Activated CD4-positive, alpha-beta memory T cell treated with anti-CD3 and anti-CD28 coated beads for 36 hours (primary cell): ENCODE results near the gene GNA15. TPM values are rescaled to one million over a fixed set of nuclear protein-coding genes. Genes with fewer than 3 reads are reported as not detected.

Source experiments
- CTCF ChIA-PET: fragments of 350-600 bp; sonication (Branson Sonifier 250); formaldehyde crosslinking; loops from one replicate; lab custom pipeline; 2021; ENCODE audit warnings: antibody characterized with exemption, inconsistent platforms; lab: Charles Lee
- POLR2A ChIA-PET: fragments of 350-600 bp; sonication (Branson Sonifier 250); formaldehyde crosslinking; loops from one replicate; lab custom pipeline; 2021; ENCODE audit warnings: antibody characterized with exemption; lab: Charles Lee
- DNase-seq: peaks from one replicate; pipeline ENCODE4 v3.0.0-alpha.2; 2020
- H3K27ac Mint-ChIP-seq: one replicate; pipeline ENCODE4 v1.8.0; 2021; ENCODE audit warnings: mixed read lengths
- H3K27me3 Mint-ChIP-seq: one replicate; pipeline ENCODE4 v1.8.0; 2021; ENCODE audit warnings: mixed read lengths
- H3K36me3 Mint-ChIP-seq: one replicate; pipeline ENCODE4 v1.8.0; 2021; ENCODE audit warnings: mixed read lengths
- H3K4me1 Mint-ChIP-seq: one replicate; pipeline ENCODE4 v1.8.0; 2021; ENCODE audit warnings: low read depth, mixed read lengths
- H3K4me3 Mint-ChIP-seq: one replicate; pipeline ENCODE4 v1.8.0; 2021; ENCODE audit warnings: mild to moderate bottlenecking, mixed read lengths
- H3K9me3 Mint-ChIP-seq: one replicate; pipeline ENCODE4 v1.8.0; 2021; ENCODE audit warnings: mixed read lengths
- intact Hi-C: fragments of 100-400 bp; cut with micrococcal nuclease; formaldehyde crosslinking; loops from one replicate; pipeline ENCODE4 v1.15.1; 2023
- total RNA-seq, 2 experiments: library from RNA; stranded (reverse); gene quantifications; one replicate each; pipeline ENCODE4 v1.2.3, GENCODE V29; 2021

The GNA15 gene
- total RNA-seq, 2 experiments from 2014 or later, result 78.4 to 79.5 TPM

DNA sequence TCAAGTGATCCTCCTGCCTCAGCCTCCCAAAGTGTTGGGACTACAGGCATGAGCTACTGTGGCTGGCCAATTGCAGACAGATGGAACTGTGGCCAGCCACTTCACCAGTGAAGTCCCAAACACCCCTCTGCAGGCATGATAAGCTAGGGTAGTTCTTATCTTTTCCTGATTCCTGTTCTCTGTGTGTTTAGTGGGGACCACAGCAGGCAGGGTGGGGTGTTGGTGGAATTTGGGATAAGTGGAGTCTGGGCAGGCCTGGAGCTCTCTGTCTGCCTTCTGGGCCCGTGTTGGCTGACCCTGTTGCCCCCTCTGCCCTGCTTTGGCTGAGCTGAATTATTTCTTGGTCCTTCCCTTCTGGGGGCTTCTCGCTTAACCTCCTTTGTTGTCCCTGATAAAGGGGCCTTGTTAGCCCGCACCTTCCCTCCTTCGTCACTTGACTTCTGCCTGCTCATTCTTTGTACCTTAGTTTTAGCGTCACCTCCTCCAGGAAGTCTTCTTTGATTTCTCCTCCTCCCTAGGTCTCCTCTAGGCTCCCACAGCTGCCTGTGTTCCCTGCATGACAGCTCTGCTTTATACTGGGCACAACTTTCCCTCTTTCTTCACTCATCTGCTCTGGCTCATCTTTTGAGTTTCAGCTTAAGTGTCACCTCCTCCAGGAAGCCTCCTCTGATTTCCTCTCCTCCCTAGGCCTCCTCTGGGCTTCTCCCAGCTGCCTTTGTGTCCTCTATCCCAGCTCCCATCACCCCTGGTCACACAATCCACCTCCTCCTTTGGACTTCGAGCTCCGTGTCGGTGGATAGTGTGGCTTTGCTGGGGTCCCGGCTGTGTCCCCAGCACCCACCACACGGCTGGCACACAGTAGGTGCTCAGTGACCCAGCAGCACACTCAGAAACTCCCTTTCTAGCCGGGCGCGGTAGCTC is 48.1 kb downstream of the GNA15 start:
- intact Hi-C loops, result loop anchor here (2.0 kb wide), 2 partner anchors 29 to 233 kb away; no protein-coding TSS in a partner anchor
- H3K27me3 Mint-ChIP-seq, result no peaks in the 10 kb centered on the region
- ChIA-PET POLR2A (interaction anchor here (1.0 kb wide), 1 partner anchor 13 kb away, joined by 3 read pairs; no protein-coding TSS in a partner anchor), CTCF (interaction anchor here (0.5 to 1.4 kb wide), 4 partner anchors 22 to 234 kb away, joined by 3 to 5 read pairs (median 4); no protein-coding TSS in a partner anchor)
- peak overlapping the region; percentile 71 for H3K27ac Mint-ChIP-seq
- no peak for DNase-seq
- H3K4me1 Mint-ChIP-seq, result peaks cover 52% of the 10 kb centered on the region
- peak overlapping the region; percentile 97 for H3K4me3 Mint-ChIP-seq
- peaks cover 29% of the 10 kb centered on the region for H3K36me3 Mint-ChIP-seq
- no peaks in the 10 kb centered on the region for H3K9me3 Mint-ChIP-seq

DNA sequence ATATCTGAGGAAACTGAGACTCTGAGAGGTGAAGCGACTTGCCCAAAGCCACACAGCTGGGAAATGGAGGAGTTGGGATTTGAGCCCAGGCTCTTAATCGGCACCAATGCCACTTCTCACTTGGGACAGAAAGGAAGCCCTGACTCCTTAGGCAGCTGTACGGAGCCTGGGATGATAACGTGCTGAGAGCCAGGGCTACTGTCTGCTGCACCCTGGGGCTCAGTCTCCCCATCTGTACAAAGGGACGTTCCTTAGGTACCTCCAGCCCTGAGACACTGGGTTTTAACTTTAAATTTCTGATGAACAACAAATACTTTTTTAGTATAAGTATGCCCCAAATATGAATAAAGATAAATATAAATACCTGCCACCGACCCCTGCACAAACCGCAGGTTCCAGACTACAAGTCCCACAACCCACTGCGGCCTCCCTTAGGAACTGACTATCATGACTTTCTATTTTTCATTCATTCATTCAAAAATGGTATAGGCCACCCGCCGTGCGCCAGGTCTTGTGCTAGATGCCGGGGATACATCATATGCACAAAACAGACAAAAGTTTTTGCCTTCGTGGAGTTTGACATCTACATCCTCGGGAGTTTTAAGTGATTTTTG is 49.1 kb downstream of the GNA15 start:
- H3K4me1 Mint-ChIP-seq, result peaks cover 56% of the 10 kb centered on the region
- peaks cover 20% of the 10 kb centered on the region for H3K36me3 Mint-ChIP-seq
- no peaks in the 10 kb centered on the region for H3K27me3 Mint-ChIP-seq
- peak; percentile 79 for DNase-seq
- ChIA-PET CTCF (interaction anchor here (0.5 to 1.7 kb wide), 5 partner anchors 23 to 120 kb away, joined by 3 to 5 read pairs (median 3); no protein-coding TSS in a partner anchor), POLR2A (no interaction called here)
- H3K4me3 Mint-ChIP-seq, result peak overlapping the region; percentile 97
- intact Hi-C loops, result loop anchor here (1.0 to 2.0 kb wide), 3 partner anchors 30 to 402 kb away; partner anchors contain the start of gene SGTA
- H3K27ac Mint-ChIP-seq, result peak overlapping the region; percentile 99
- no peaks in the 10 kb centered on the region for H3K9me3 Mint-ChIP-seq

DNA sequence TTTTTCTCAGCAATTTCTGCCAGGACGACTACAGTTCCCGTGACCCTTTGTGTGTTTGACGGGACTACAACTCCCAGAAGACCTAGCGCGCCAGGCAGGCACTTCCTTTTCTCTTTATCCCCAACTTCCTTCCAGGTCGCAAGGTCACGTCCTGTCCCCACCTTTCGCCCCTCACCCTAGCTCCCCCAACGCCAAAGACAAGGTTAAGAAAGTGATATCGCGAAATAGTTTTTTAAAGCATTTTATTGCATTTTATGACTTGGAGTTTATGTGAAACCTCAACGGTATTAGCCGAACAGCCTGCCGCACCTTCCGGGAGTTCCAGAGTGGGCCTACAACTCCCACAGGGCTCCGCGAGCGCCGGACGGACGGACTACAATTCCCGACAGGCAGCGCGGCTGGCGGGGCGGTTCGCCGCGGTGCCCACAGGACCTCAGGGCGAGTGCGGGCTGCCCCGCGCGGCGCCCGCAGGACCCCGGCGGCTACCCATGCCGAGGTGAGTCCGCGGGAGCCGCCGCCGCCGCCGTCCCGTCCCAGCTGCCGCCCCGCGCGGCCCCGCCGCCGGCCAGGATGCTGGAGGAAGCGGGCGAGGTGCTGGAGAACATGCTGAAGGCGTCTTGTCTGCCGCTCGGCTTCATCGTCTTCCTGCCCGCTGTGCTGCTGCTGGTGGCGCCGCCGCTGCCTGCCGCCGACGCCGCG is 49.8 kb downstream of the GNA15 start, which contains the start of gene NCLN:
Gene NCLN, plus strand, starts transcription at position 470 of the 699 bp plus-strand sequence. Its CDS starts 101 bp downstream, at position 571.
- Mint-ChIP-seq H3K36me3 (peaks cover 14% of the 10 kb centered on the region), H3K4me1 (peaks cover 56% of the 10 kb centered on the region), H3K9me3 (no peaks in the 10 kb centered on the region), H3K4me3 (peak within 1 kb of the TSS; percentile 97), H3K27me3 (no peaks in the 10 kb centered on the region), H3K27ac (peak within 1 kb of the TSS; percentile 99)
- peak; percentile 94 for DNase-seq
- POLR2A ChIA-PET, result interaction anchor here (1.0 kb wide), 1 partner anchor 41 kb away, joined by 4 read pairs; no protein-coding TSS in a partner anchor
- intact Hi-C loops, result loop anchor here (1.0 to 2.0 kb wide), 3 partner anchors 31 to 402 kb away; partner anchors contain the start of gene SGTA
- CTCF ChIA-PET, result interaction anchor here (0.8 to 1.7 kb wide), 2 partner anchors 77 to 119 kb away, joined by 3 to 5 read pairs; no protein-coding TSS in a partner anchor

DNA sequence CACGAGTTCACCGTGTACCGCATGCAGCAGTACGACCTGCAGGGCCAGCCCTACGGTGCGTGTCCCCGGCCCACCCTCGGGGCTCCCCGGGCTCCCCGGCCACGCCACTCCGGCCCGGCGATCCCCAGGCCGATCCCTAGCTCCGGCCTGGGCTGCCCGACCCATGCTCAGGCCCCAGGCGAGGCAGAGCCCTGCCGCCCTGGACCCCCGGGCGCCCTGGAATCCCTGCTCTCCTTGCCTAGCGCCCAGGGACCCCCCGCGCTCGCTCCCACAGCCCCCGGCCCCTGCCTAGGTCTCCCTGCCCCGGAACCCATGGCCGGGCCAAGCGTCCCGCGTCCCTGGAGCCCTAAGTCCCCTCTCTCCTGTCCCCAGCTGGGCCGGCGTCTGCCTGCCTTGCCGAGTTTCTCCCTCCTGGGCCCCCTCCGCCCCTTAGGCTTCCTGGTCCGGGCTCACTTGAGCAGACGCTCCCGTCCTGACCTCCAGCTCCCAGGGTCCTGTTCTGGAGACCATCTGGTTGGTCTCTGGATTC is 50.4 kb downstream of the GNA15 start:
- Mint-ChIP-seq H3K4me3 (peak overlapping the region; percentile 86), H3K36me3 (peaks cover 11% of the 10 kb centered on the region), H3K27me3 (no peaks in the 10 kb centered on the region), H3K9me3 (no peaks in the 10 kb centered on the region), H3K27ac (peak overlapping the region; percentile 63), H3K4me1 (peaks cover 58% of the 10 kb centered on the region)
- POLR2A ChIA-PET, result interaction anchor here (1.0 kb wide), 1 partner anchor 42 kb away, joined by 4 read pairs; no protein-coding TSS in a partner anchor
- CTCF ChIA-PET, result interaction anchor here (1.0 to 1.7 kb wide), 2 partner anchors 24 to 78 kb away, joined by 3 to 5 read pairs; no protein-coding TSS in a partner anchor
- no peak for DNase-seq
- intact Hi-C loops, result no loop called here

DNA sequence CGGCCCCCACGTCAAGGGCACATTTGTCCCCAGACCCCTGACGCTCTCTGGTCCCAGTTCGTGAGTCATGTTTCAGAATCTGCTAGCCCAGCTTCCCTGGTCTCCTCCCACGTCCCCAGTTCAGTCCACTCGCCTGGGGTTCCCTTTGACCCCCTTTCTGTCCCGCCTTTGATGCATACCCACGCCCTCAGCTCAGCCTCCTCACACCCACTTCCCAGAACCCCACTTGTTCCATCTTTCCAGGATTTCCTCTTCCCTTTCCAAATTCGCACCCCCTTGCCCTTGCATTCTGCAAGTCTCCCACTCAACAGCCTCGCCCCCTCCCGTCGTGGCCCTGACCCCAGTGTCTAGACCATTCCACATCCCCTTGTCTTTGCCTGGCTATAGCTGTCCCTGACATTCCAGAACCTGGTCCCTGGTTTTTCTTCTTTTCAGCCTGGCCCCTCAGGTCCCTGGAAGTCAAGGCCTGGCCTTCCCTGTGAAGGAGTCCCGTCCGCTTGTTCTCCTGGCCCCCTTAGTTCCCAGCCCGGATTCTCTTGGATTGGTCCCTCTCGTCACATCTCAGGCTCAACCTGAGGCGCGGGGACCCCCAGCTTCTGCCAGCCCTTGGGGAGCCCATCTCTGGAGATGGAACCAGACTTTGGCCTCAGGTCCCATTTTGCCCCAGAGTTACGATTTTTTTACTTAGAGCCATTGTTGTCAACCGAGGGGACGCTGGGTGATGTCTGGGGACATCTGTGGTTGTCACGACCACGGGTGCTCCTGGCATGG is 51.2 kb downstream of the GNA15 start:
- Mint-ChIP-seq H3K27me3 (no peaks in the 10 kb centered on the region), H3K9me3 (no peaks in the 10 kb centered on the region), H3K27ac (peak overlapping the region; percentile 63), H3K4me1 (peaks cover 54% of the 10 kb centered on the region), H3K36me3 (peaks cover 10% of the 10 kb centered on the region), H3K4me3 (peak overlapping the region; percentile 86)
- no peak for DNase-seq
- intact Hi-C loops, result no loop called here
- POLR2A ChIA-PET, result no interaction called here
- CTCF ChIA-PET, result interaction anchor here (0.5 to 1.0 kb wide), 3 partner anchors 24 to 438 kb away, joined by 3 read pairs; no protein-coding TSS in a partner anchor

DNA sequence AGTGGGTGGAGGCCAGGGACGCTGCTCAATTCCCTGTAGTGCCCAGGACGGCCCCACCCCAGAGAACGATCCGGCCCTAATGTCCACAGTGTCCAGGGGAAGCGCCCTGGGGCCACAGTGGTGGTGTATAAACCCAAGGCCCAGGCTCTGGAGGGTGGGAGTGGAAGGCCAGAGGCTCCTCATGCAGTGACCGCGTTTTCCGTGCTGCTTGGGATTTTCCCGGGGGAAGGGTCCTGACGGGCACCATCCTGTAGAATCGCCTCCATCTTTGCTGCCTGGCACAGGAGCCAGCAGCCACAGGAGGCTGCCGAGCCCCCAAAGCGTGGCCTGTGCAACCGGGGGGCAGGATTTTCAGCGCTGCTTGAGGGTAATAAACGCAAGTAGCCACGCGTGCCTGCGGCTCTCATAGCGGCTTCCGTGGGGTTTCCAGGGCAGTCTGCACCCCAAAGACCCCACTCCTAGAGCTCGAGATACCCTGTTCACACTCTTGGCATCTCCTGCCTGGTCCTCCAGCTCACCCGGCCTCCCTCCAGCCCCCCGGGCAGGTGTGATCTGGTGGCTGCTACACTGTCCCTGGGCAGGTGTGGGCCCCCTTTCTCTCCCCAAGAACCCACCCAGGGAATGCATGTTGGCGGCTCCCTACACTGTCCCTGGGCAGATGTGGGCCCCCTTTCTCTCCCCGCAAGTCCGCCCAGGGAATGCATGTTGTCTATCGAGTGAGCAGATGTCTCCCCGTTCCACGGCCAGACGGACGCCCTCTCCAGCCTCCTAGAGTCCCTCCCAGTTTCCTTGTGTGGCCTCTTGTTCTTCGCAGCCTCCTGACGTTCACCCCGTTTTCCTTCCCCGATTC is 52.1 kb downstream of the GNA15 start:
- peaks cover 9% of the 10 kb centered on the region for H3K36me3 Mint-ChIP-seq
- no peak overlapping the region for H3K27ac Mint-ChIP-seq
- DNase-seq, result no peak
- no peaks in the 10 kb centered on the region for H3K27me3 Mint-ChIP-seq
- peaks cover 50% of the 10 kb centered on the region for H3K4me1 Mint-ChIP-seq
- ChIA-PET POLR2A (no interaction called here), CTCF (interaction anchor here (0.6 kb wide), 1 partner anchor 439 kb away, joined by 3 read pairs; no protein-coding TSS in a partner anchor)
- intact Hi-C loops, result no loop called here
- H3K4me3 Mint-ChIP-seq, result peak overlapping the region; percentile 86
- no peaks in the 10 kb centered on the region for H3K9me3 Mint-ChIP-seq

DNA sequence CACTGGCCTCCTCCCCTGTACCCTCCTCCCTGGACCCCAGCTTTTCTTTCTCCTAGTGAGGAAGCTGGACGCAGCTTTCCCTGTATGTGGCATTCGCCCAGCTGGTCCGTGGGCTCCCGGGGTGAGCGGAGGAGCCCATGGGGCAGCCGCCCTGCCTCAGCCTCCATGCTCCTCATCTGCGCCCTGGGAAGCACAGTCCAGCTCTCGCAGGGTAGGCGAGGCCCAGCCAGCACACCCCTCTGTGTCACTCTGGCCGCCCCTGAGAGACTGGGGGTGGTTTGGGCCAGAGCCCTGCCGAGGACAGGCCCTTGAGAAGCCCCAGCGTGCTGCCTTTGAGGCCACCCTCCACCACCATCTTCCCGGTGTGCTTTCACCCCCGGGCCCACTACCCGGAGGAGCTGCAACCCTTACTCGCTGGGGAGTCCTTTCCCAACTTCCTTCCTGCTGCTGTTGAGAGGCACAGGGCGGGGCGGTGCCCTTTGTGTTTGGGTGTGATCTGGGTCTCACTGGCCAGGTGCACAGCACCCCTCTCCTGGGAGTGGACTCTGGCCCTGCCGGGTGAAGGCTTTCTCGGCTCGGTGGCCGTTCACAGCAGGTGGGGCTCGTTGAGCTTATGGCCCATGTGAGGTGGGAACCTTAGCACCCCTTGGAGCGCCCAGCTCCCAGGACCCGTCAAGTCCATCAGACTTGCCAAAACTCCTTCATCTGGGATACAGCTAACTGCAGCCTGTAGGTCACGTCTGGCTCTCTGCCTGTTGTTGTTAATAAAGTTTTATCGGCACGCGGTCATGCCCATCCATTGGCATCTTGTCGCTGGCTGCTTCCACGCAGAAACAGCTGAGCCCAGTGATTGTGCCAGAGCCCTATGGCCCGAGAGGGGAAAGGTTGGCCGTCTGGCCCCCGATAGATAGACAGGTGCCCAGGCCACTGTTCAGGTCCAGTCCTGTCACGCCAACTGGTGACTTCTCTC is 53.1 kb downstream of the GNA15 start:
- POLR2A ChIA-PET, result no interaction called here
- intact Hi-C loops, result no loop called here
- peaks cover 12% of the 10 kb centered on the region for H3K36me3 Mint-ChIP-seq
- H3K4me3 Mint-ChIP-seq, result peak overlapping the region; percentile 8
- H3K27ac Mint-ChIP-seq, result no peak overlapping the region
- H3K4me1 Mint-ChIP-seq, result peaks cover 44% of the 10 kb centered on the region
- H3K9me3 Mint-ChIP-seq, result no peaks in the 10 kb centered on the region
- DNase-seq, result no peak
- no peaks in the 10 kb centered on the region for H3K27me3 Mint-ChIP-seq
- CTCF ChIA-PET, result interaction anchor here (0.8 to 0.9 kb wide), 2 partner anchors 36 to 226 kb away, joined by 3 to 4 read pairs; partner anchors contain the start of gene CELF5

DNA sequence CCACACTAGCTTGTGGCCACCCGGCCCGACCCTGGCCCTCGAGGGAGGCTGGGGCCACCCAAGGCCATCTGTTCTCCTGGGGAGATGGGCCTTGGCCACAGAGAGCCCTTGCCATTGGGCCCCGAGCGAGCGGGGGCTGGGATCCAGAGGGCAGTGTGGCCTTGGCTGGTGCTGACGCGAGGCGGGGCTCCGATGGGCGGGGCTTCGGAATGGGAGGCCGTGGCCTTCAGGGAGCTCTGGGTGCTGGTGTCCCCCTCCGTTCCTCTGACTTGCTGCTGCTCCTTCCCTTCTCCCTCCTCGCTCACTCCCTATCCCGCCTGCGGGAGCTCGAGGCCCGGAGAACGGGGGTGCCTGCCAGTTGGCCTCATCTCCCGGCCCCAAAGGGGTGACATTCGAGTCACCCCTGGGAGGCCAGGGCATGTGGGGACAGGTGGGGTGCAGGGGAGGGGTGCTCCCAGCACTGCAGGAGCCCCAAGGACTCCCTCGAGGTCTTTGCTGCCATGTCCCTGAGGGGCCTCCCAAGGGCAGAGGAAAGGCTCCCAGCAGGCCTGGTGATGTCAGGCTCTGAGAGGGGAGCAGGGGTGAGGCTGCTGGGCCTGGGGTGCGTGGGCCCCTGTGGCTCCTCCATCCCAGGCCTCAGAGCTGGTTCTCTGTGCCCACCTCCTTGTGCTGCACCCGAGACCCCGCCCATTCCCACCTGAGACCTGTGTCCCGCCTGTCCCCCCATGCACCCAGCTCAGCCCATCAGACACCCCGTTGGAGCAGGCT is 54.1 kb downstream of the GNA15 start:
- H3K36me3 Mint-ChIP-seq, result peaks cover 18% of the 10 kb centered on the region
- H3K27me3 Mint-ChIP-seq, result no peaks in the 10 kb centered on the region
- no peak for DNase-seq
- H3K9me3 Mint-ChIP-seq, result no peaks in the 10 kb centered on the region
- no peak overlapping the region for H3K4me3 Mint-ChIP-seq
- H3K4me1 Mint-ChIP-seq, result peaks cover 35% of the 10 kb centered on the region
- intact Hi-C loops, result no loop called here
- POLR2A ChIA-PET, result no interaction called here
- CTCF ChIA-PET, result interaction anchor here (0.8 to 0.9 kb wide), 2 partner anchors 35 to 227 kb away, joined by 3 to 4 read pairs; partner anchors contain the start of gene CELF5
- no peak overlapping the region for H3K27ac Mint-ChIP-seq

DNA sequence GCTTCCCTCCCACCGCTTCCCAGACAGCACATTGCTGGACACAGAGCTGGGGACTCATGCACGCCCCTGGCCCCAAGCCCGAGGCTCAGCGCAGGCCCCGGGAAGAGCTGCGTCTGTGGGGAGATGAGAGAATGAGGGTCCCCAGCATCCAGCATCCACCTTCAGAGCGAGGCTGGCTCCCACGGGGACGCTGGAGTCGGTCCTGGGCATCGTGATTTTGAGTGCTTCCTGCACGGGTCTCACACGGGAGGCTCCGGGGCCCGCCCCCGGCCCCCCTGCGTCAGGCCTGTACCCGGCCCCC is 54.6 kb downstream of the GNA15 start:
- CTCF ChIA-PET, result no interaction called here
- intact Hi-C loops, result no loop called here
- H3K9me3 Mint-ChIP-seq, result no peaks in the 10 kb centered on the region
- peaks cover 18% of the 10 kb centered on the region for H3K36me3 Mint-ChIP-seq
- H3K4me1 Mint-ChIP-seq, result peaks cover 31% of the 10 kb centered on the region
- H3K27me3 Mint-ChIP-seq, result no peaks in the 10 kb centered on the region
- H3K4me3 Mint-ChIP-seq, result no peak overlapping the region
- DNase-seq, result no peak
- POLR2A ChIA-PET, result no interaction called here
- H3K27ac Mint-ChIP-seq, result no peak overlapping the region
